HG03025 (cell line): ENCODE measurements around the gene TRIM25.

Experiments
- ATAC-seq: cut with Tn5 transposase; IDR thresholded peaks from one replicate; pipeline ENCODE4 v1.9.1; 2021; ENCODE audit warnings: mild to moderate bottlenecking, moderate library complexity; ENCODE audit not compliant: unreplicated experiment, low FRiP score

TRIM25 gene

DNA sequence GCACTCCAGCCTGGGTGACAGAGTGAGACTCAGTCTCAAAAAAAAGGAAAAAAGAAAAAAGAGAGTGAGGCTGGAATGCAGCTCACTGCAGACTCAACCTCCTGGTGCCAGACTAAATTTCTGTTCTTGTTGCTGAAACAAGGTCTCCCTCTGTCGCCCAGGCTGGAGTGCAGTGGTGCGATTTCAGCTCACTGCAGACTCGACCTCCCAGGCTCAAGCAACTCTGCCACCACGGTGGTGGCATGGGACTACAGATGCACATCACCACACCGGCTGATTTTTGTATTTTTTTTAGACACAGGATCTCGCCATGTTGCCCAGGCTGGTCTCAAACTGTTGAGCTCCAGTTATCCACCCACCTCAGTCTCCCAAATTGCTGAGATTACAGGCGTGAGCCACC, 34.6 kb downstream of the TRIM25 start:
- no peak for ATAC-seq

- ATAC-seq, result no peak
These were observed 37.1 kb downstream of the TRIM25 start for GRCh38 chr17:56876766-56877179.

- peak; percentile 51 for ATAC-seq
These were observed 43.7 kb downstream of the TRIM25 start for GRCh38 chr17:56870081-56870651.

DNA sequence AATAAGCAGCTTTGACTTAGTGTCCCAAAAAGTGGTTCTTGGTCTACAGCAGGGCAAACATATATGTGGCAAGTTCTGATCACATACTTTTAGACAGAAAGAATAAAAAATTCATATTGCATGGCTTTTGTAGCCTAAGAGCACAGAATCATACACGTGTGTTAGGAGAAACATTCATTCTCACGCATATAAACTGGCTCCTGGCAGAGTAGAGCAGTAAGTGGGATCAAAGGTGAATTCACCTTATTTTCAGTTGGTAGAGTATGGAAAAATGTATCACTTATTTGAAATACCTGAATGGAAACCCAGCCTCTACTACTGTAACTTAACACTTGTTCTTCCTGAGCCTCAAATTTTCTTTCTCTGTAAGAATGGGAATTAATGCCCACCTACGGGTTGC, 45.1 kb downstream of the TRIM25 start:
- no peak for ATAC-seq

DNA sequence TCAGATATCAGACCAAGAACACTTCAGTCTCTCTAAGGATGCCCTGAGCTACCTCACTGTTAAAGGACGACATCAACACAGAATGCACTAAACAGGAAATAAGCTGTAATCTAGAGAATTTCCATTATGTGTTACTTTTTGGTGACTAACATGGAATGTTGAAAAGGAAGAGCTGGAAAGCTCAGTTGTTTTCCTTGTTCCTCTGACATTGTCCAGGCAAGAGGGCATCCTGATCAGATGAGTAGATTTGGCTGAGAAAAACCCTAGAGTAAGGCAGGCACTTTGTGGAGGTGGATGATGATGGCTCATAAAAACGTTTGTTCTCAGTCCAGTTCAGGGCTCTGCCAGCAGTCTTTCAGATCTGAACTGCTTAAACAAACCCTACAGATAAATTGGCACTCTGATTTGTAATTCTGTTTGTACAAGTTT, 45.9 kb downstream of the TRIM25 start:
- ATAC-seq, result no peak

- no peak for ATAC-seq
These were observed 47.4 kb downstream of the TRIM25 start for GRCh38 chr17:56866496-56866895.

GRCh38 chr17:56866076-56866475, 47.8 kb downstream of the TRIM25 start:
- ATAC-seq, result no peak

DNA sequence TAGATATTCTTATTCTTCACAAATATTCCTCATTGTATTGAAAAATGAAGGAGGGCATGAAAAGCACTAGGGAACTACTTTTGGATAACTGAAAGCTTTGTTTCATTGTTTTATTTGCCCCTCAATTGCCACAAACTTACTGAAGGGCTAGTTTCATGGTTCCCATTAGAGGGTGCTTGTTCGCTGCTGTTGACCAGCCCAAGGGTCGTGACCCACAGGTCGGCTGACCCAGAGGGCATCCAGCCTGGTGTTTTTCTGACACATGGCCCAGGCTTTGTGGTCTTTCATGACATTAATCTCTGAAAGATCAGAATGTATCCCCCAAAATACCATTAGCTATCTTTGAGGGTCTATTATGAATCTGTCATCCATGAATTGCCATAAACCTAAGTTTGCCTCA, 49.9 kb downstream of the TRIM25 start:
- ATAC-seq, result no peak

DNA sequence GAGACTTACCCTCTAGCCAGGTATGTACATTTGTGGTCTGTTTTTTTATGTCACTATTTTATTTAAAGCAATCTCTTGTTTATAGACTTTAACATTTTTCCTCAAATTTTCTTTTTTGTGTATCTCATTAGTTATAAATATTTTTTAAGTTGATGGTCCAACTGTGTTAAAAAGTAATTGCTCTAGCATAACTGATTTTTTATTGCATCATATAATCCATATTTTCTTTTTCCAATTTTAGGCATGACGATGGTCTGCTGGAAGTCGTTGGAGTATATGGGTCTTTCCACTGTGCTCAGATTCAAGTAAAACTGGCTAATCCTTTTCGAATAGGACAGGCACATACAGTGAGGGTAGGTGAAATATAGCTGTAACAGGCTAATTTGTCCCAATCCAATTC, 52.0 kb downstream of the TRIM25 start:
- no peak for ATAC-seq

DNA sequence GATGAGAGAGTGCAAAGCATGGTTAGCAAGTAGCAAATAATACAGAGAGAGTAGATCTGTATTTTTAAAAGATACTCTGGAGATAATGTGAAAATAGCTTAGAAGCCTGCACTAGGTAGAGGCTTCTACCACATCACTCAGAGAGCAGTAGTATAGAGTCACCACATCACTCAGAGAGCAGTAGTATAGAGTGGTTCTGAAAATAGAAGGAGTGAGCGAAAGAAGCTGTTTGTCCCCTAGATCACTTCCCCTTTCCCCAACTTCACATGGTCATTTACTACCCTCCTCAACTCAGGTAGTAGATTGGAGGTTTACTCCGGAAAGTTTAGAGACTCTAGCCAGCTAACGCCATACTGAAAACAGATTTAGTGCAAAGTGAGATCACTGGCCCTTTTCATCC, 62.8 kb downstream of the TRIM25 start:
- no peak for ATAC-seq

GRCh38 chr17:56850591-56850990, 63.3 kb downstream of the TRIM25 start:
- no peak for ATAC-seq

GRCh38 chr17:56849131-56849530, 64.7 kb downstream of the TRIM25 start:
- no peak for ATAC-seq

DNA sequence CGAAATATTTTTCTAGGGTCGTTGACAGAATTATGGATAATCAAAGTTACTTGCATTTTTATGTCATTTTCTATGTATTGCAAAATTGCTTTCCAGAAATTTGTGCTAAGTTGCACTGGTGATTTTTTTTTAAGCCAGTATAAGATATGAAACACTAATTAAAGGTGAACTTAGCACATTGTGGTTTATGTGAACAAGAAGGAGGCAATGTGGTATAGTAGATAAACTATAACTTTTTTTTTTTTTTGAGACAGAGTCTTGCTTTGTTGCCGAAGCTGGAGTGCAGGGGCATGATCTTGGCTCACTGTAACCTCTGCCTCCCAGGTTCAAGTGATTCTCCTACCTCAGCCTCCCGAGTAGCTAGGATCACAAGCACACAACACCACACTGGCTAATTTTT, 66.7 kb downstream of the TRIM25 start:
- ATAC-seq, result no peak

DNA sequence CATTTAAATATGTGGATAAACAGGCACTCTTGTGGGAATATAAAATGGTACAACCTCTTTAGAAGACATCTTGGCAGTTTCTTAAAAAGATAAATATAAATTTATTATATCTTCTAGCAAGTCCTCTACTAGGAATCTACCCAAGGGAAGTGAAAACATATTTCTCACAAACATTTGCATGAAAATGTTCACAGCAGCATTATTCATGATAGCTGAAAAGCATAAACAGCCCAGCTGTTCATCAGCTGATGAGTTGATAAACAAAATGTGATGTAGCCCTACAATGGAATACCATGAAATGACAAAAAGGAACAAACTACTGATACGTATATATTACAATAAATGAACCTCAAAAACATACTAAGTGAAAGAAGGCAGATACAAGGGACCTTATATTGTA, 67.9 kb downstream of the TRIM25 start:
- no peak for ATAC-seq

GRCh38 chr17:56842577-56842976, 71.3 kb downstream of the TRIM25 start:
- ATAC-seq, result no peak

DNA sequence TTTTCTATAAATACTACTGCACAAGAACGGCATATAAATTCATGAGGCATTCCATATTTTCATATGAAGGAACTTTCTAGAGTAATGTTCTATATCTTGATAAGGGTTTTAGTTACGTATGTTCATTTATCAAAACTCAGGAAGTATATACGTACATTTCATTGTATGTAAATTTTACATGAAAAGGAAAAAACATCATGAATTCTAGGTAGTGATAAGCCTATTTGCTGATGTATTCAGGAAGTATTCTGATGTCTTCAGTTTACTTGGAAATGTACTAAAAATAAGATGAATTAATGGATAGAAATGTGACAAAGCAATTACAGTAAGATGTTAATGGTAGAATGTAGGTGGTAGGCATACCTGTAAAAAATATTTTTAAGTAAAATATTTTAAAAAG, 75.2 kb downstream of the TRIM25 start:
- no peak for ATAC-seq
